ENCODE results near the gene NIPSNAP2. TPM values are rescaled to one million over a fixed set of nuclear protein-coding genes. Genes with fewer than 3 reads are reported as not detected.
"Not testable (repeated sequence)": the region's sequence is repeated elsewhere in the genome, so short reads cannot be mapped to it uniquely, and the experiment has no call there.

The NIPSNAP2 gene
- total and polyA plus RNA-seq, 3 experiments from 2014 or later: 36.4 to 46.5 (median 42.2) TPM

- Mint-ChIP-seq H3K36me3 (peaks cover 2 to 35% (median 4%) of the 10 kb centered on the region in 3 donors), H3K27ac (peak overlapping the region; percentile 81 to 98 (median 96)), H3K4me3 (peak overlapping the region; percentile 89 to 95 (median 93)), H3K4me1 (peaks cover 20 to 30% (median 29%) of the 10 kb centered on the region in 3 donors)
- CTCF ChIA-PET; H3K9me3 Mint-ChIP-seq; POLR2A ChIA-PET; H3K36me3 ChIP-seq (ENCODE audit: insufficient read depth, low read length); H3K27me3 Mint-ChIP-seq; DNase-seq; H3K9me3 ChIP-seq (ENCODE audit: low read length); H3K27me3 ChIP-seq (ENCODE audit: insufficient read depth, low read length, poor library complexity, severe bottlenecking): not testable (repeated sequence)
- Histone ChIP-seq H3K4me1 (ENCODE audit: insufficient read depth, low read length) (peaks cover 14% of the 10 kb centered on the region), H3K27ac (ENCODE audit: low read depth, low read length) (peak overlapping the region; percentile 80), H3K4me3 (ENCODE audit: low read length) (peak overlapping the region; percentile 95)
Observed at GRCh38 chr7:55952352-55952671, 12.1 kb upstream of the NIPSNAP2 start.

GRCh38 chr7:55953707-55954475 lies 10.5 kb upstream of the NIPSNAP2 start:
- Mint-ChIP-seq H3K27me3 (peaks cover 3% of the 10 kb centered on the region in 2 donors), H3K9me3 (no peaks in the 10 kb centered on the region), H3K36me3 (peaks cover 4 to 37% (median 6%) of the 10 kb centered on the region in 3 donors), H3K27ac (peak overlapping the region in 5 of 8 donors; percentile 0 to 93 (median 66)), H3K4me1 (peaks cover 20 to 32% (median 29%) of the 10 kb centered on the region in 3 donors), H3K4me3 (peak overlapping the region; percentile 88 to 94 (median 93))
- Histone ChIP-seq H3K9me3 (ENCODE audit: low read length) (no peaks in the 10 kb centered on the region), H3K27ac (ENCODE audit: low read depth, low read length) (no peak overlapping the region), H3K4me3 (ENCODE audit: low read length) (no peak overlapping the region), H3K36me3 (ENCODE audit: insufficient read depth, low read length) (peaks cover 6% of the 10 kb centered on the region), H3K4me1 (ENCODE audit: insufficient read depth, low read length) (peaks cover 14% of the 10 kb centered on the region), H3K27me3 (ENCODE audit: insufficient read depth, low read length, poor library complexity, severe bottlenecking) (no peaks in the 10 kb centered on the region)
- ChIA-PET POLR2A (no interaction called here), CTCF (no interaction called here)
- DNase-seq: no peak

GRCh38 chr7:55957190-55957589 lies 7.2 kb upstream of the NIPSNAP2 start:
- H3K27me3 ChIP-seq (ENCODE audit: insufficient read depth, low read length, poor library complexity, severe bottlenecking): no peaks in the 10 kb centered on the region
- H3K36me3 Mint-ChIP-seq: peaks cover 4 to 31% (median 6%) of the 10 kb centered on the region in 3 donors
- no peak overlapping the region for H3K4me3 ChIP-seq (ENCODE audit: low read length)
- CTCF ChIA-PET: no interaction called here
- peaks cover 12 to 21% (median 19%) of the 10 kb centered on the region in 3 donors for H3K4me1 Mint-ChIP-seq
- no peaks in the 10 kb centered on the region for H3K27me3 Mint-ChIP-seq
- POLR2A ChIA-PET: no interaction called here
- H3K27ac ChIP-seq (ENCODE audit: low read depth, low read length): no peak overlapping the region
- H3K4me1 ChIP-seq (ENCODE audit: insufficient read depth, low read length): peaks cover 11% of the 10 kb centered on the region
- H3K9me3 ChIP-seq (ENCODE audit: low read length): no peaks in the 10 kb centered on the region
- H3K9me3 Mint-ChIP-seq: no peaks in the 10 kb centered on the region
- peaks cover 6% of the 10 kb centered on the region for H3K36me3 ChIP-seq (ENCODE audit: insufficient read depth, low read length)
- DNase-seq: no peak
- H3K27ac Mint-ChIP-seq: no peak overlapping the region
- no peak overlapping the region for H3K4me3 Mint-ChIP-seq

GRCh38 chr7:55962014-55962413 lies 2.4 kb upstream of the NIPSNAP2 start:
- H3K27ac Mint-ChIP-seq: peak overlapping the region in 4 of 8 donors; percentile 22 to 71 (median 50)
- POLR2A ChIA-PET: no interaction called here
- Histone ChIP-seq H3K9me3 (ENCODE audit: low read length) (no peaks in the 10 kb centered on the region), H3K27ac (ENCODE audit: low read depth, low read length) (no peak overlapping the region), H3K27me3 (ENCODE audit: insufficient read depth, low read length, poor library complexity, severe bottlenecking) (no peaks in the 10 kb centered on the region), H3K36me3 (ENCODE audit: insufficient read depth, low read length) (no peaks in the 10 kb centered on the region), H3K4me1 (ENCODE audit: insufficient read depth, low read length) (peaks cover 10% of the 10 kb centered on the region), H3K4me3 (ENCODE audit: low read length) (no peak overlapping the region)
- peaks cover 17 to 35% (median 34%) of the 10 kb centered on the region in 3 donors for H3K4me1 Mint-ChIP-seq
- H3K9me3 Mint-ChIP-seq: no peaks in the 10 kb centered on the region
- H3K4me3 Mint-ChIP-seq: peak overlapping the region in 5 of 7 donors; percentile 24 to 78 (median 58)
- no peaks in the 10 kb centered on the region for H3K27me3 Mint-ChIP-seq
- CTCF ChIA-PET: interaction anchor here (1.5 kb wide), 1 partner anchor 320 kb away, joined by 5 read pairs; no protein-coding TSS in a partner anchor
- peaks cover 1 to 6% (median 5%) of the 10 kb centered on the region in 3 donors for H3K36me3 Mint-ChIP-seq
- DNase-seq: no peak

GRCh38 chr7:55963584-55964168 lies 709 bp upstream of the NIPSNAP2 start:
- Histone ChIP-seq H3K36me3 (ENCODE audit: insufficient read depth, low read length) (no peaks in the 10 kb centered on the region), H3K4me3 (ENCODE audit: low read length) (peak overlapping the region; percentile 63), H3K27ac (ENCODE audit: low read depth, low read length) (peak overlapping the region; percentile 64), H3K9me3 (ENCODE audit: low read length) (no peaks in the 10 kb centered on the region), H3K4me1 (ENCODE audit: insufficient read depth, low read length) (peaks cover 10% of the 10 kb centered on the region), H3K27me3 (ENCODE audit: insufficient read depth, low read length, poor library complexity, severe bottlenecking) (no peaks in the 10 kb centered on the region)
- ChIA-PET CTCF (interaction anchor here (0.6 to 2.1 kb wide), 11 partner anchors 9 to 590 kb away, joined by 3 to 10 read pairs (median 3); no protein-coding TSS in a partner anchor), POLR2A (interaction anchor here (1.0 to 1.4 kb wide), 2 partner anchors 12 to 111 kb away, joined by 3 to 4 read pairs; partner anchors contain the start of gene MRPS17)
- Mint-ChIP-seq H3K27ac (peak overlapping the region; percentile 33 to 92 (median 82)), H3K27me3 (no peaks in the 10 kb centered on the region), H3K4me1 (peaks cover 22 to 44% (median 42%) of the 10 kb centered on the region in 3 donors), H3K4me3 (peak overlapping the region; percentile 71 to 90 (median 78)), H3K9me3 (no peaks in the 10 kb centered on the region), H3K36me3 (peaks cover 0 to 5% (median 1%) of the 10 kb centered on the region in 3 donors)
- no peak for DNase-seq

- no peaks in the 10 kb centered on the region for H3K27me3 ChIP-seq (ENCODE audit: insufficient read depth, low read length, poor library complexity, severe bottlenecking)
- no peaks in the 10 kb centered on the region for H3K27me3 Mint-ChIP-seq
- CTCF ChIA-PET: interaction anchor here (0.7 to 2.1 kb wide), 11 partner anchors 11 to 592 kb away, joined by 3 to 10 read pairs (median 4); partner anchors contain the start of gene MRPS17
Observed at GRCh38 chr7:55965100-55965470, 700 bp downstream of the NIPSNAP2 start.

GRCh38 chr7:55965805-55966421 lies 1.5 kb downstream of the NIPSNAP2 start:
- peaks cover 10% of the 10 kb centered on the region for H3K4me1 ChIP-seq (ENCODE audit: insufficient read depth, low read length)
- no peaks in the 10 kb centered on the region for H3K27me3 ChIP-seq (ENCODE audit: insufficient read depth, low read length, poor library complexity, severe bottlenecking)
- H3K27ac ChIP-seq (ENCODE audit: low read depth, low read length): no peak overlapping the region
- H3K36me3 ChIP-seq (ENCODE audit: insufficient read depth, low read length): no peaks in the 10 kb centered on the region
- H3K9me3 ChIP-seq (ENCODE audit: low read length): no peaks in the 10 kb centered on the region
- no peak overlapping the region for H3K4me3 ChIP-seq (ENCODE audit: low read length)
- no peak for DNase-seq
- H3K4me1 Mint-ChIP-seq: peaks cover 36 to 65% (median 60%) of the 10 kb centered on the region in 3 donors
- H3K36me3 Mint-ChIP-seq: peaks cover 3 to 16% (median 7%) of the 10 kb centered on the region in 3 donors
- POLR2A ChIA-PET: interaction anchor here (0.6 kb wide), 1 partner anchor 98 kb away, joined by 3 read pairs; the partner anchor contains the start of gene SUMF2
- H3K9me3 Mint-ChIP-seq: no peaks in the 10 kb centered on the region
- peak overlapping the region; percentile 29 to 89 (median 72) for H3K4me3 Mint-ChIP-seq
- peak overlapping the region in 7 of 8 donors; percentile 69 to 93 (median 83) for H3K27ac Mint-ChIP-seq
- CTCF ChIA-PET: interaction anchor here (1.0 to 1.6 kb wide), 2 partner anchors 13 to 320 kb away, joined by 3 to 6 read pairs; no protein-coding TSS in a partner anchor
- no peaks in the 10 kb centered on the region for H3K27me3 Mint-ChIP-seq

More at GRCh38 chr7:55965100-55965470, 700 bp downstream of the NIPSNAP2 start:
- H3K4me3 ChIP-seq (ENCODE audit: low read length): peak overlapping the region; percentile 61
- Mint-ChIP-seq H3K4me3 (peak overlapping the region; percentile 75 to 92 (median 85)), H3K9me3 (no peaks in the 10 kb centered on the region), H3K27ac (peak overlapping the region; percentile 69 to 96 (median 92)), H3K36me3 (peaks cover 0 to 13% (median 4%) of the 10 kb centered on the region in 3 donors), H3K4me1 (peaks cover 31 to 58% (median 54%) of the 10 kb centered on the region in 3 donors)
- H3K27ac ChIP-seq (ENCODE audit: low read depth, low read length): peak overlapping the region; percentile 81
- no peaks in the 10 kb centered on the region for H3K9me3 ChIP-seq (ENCODE audit: low read length)
- POLR2A ChIA-PET: interaction anchor here (0.5 to 1.4 kb wide), 4 partner anchors 110 to 599 kb away, joined by 3 to 6 read pairs (median 4); partner anchors contain the start of gene CHCHD2
- no peaks in the 10 kb centered on the region for H3K36me3 ChIP-seq (ENCODE audit: insufficient read depth, low read length)
- DNase-seq: no peak
- peaks cover 10% of the 10 kb centered on the region for H3K4me1 ChIP-seq (ENCODE audit: insufficient read depth, low read length)

Measured in CD8-positive, alpha-beta memory T cell (primary cell).